Activated CD4-positive, CD25-positive, alpha-beta regulatory T cell treated with anti-CD3 and anti-CD28 coated beads, Interleukin-2, amount 50 U/mL, for 24 hours (primary cell): ENCODE results near the gene FAM47E.
"Not testable (repeated sequence)": the region's sequence is repeated elsewhere in the genome, so short reads cannot be mapped to it uniquely, and the experiment has no call there.

ENCODE experiments used
- ATAC-seq, 2 donors: fragments of 150-1000 bp; cut with Tn5 transposase; one replicate each; pipeline ENCODE4 v1.10.0; 2021; ENCODE audit warnings: mild to moderate bottlenecking in 1 of 2, moderate library complexity in 1 of 2

The FAM47E gene

DNA sequence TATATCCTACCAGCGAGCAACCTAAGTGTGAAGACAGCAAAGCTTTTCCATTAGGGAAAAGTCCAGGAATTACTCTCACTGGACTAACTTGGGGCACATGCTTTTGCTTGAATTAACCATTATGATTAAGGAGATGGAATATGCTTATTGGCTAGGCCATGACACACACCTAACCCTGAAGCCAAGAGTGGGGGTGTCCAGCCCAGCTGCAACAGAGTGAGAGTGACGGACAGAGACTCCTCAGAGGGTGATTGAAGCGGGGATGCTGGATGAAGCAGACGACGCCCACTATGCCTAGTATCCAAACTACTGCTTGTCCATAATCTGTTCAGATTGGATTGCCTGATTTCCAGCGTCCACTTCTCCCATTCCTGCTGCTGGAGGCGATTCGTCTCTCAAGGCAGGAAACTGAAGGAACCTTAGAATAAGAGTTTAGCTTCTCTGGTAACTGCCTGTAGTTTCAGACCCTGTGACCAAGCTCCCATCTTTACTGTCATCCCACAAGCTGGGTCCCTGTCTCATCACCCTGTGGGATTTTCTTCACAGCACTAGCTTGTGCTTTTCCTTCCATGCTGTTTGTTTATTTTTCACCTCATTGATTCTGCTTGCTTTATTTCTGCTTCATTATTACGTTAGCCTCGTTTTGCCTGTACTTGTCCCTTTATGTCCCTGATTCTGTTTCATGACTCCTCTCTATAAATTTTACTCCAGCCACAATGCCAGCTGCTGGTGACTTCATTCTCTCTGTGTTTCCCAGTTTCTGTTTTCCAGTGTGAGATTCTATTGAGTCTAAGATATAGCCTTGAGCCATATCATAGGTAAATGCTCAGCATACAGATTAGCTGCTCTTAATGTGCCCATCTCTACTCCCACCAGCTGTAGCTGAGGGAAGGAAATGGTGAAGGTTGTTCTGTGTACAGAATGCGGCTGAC lies 19.0 kb downstream of the FAM47E start:
- no peak for ATAC-seq

GRCh38 chr4:76271248-76271647 lies 19.7 kb downstream of the FAM47E start:
- ATAC-seq, result no peak

- ATAC-seq, result no peak
Measured at GRCh38 chr4:76272073-76272472, 20.6 kb downstream of the FAM47E start.

DNA sequence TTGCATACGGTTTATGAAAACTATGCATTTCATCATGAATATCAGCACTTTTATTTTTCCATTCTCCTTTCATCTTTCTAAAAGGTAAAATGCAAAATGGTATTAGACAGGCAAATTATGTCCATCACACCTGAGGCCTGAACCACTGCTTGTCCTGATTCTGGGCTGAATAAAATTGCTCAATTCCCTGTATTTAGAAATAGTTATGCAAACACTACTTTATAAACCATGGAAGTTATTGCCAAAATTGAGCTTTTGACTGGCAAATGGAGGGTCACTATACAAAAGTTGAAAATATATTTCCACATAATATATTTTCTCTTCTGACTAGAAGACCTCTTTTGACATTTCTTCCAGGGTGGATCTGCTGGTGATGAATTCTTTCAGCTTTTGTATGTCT lies 21.1 kb downstream of the FAM47E start:
- no peak for ATAC-seq

DNA sequence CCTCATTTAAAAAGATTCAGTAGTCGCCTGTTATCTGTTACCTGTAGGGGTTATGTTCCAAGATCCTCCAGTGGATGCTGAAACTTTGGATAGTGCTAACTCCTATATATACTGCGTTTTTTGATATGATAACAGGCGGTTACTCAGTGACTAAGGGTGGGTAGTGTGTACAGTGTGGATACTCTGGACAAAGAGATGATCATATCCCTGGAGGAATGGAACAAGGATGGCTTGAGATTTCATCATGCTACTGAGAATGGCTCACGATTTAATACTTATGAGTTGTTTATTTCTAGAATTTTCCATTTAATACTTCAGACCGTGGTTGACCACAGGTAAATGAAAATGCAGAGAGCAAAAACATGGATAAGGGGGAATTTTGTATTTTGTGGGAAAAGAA lies 21.5 kb downstream of the FAM47E start:
- ATAC-seq, result no peak

DNA sequence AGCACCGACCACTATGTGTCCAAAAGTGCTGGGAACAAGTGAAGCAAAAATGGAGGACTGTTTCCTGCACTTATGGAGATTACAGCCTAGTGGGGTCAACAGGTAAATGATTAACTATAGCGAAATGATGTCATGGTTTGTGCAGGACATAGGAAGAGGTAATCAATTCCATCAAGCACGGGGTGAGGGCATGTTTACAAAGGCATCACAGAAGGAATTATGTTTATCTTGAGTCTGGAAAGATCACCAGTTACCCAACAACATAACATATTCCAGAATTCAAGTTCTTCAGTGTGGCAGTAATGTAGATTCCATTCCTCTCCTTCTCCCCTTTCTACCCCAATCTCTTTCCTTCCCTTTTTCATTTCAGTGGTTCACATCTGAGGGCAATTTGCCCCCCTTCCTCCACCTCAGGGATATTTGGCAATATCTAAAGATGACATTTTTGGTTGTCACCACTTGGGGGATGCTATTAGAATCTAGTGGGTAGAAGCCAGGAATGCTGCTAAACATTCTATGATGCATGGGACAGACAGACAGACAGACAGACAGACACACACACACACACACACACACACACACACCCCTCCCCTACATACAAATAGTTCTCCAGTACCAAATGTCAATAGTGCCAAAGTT lies 24.1 kb downstream of the FAM47E start:
- no peak for ATAC-seq

DNA sequence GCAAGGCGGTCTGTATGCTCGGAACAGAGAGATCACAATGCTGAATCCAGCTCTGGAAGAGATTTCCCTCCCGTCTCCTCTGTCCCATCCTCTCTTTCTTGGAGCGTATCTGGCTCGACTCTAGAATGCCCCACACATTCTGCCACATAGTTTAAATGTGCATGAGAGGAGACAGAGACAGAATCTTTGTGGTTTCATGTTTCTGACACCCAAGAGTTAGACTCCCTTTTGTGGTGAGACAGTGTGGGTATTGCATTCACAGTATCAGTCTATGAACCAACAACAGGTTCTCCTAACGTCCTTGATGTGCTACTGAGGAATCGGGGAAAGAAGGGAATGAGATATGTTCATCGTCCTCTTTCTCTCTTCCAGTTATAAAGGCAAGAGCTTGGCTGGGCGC lies 25.3 kb downstream of the FAM47E start:
- no peak for ATAC-seq

DNA sequence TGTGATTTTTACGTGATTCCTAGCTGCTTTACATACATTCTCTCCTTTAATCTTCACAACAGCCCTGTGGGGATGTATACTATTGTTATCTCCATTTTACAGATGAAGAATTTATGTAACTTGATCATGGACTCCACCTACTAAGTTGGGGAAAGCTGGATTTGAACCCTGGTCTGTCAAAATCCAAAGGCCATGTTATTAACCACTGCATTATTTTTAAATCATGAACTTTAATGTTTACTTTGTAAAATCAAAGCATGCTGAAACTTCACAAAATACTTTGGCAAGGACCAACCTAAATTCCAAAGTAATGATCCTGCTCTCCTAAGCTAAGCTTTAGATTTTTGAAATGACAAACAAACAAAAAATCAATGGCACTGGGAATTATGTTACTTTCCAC lies 26.1 kb downstream of the FAM47E start:
- no peak for ATAC-seq

DNA sequence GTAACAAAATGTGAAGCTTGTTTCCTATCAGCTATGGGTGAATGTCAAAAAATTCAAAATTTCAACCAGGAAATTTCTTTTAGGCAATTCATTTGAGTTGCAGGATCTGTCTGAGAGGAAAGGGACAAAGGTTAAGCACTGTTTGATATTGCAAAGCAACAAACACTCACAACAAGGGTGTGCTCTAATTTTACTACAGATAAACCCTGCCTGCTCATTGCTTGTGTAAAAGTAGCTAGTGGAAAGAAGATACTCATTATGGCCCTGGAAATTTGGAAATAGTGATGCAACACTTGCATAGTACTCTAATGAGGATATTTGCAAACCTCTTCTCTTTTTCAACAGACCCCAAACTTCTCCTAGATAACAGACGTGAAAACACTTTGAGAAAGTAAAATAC lies 27.1 kb downstream of the FAM47E start:
- ATAC-seq, result no peak

GRCh38 chr4:76279462-76279861 lies 27.9 kb downstream of the FAM47E start:
- ATAC-seq, result no peak

GRCh38 chr4:76280488-76281441 lies 29.2 kb downstream of the FAM47E start:
- ATAC-seq, result no peak

GRCh38 chr4:76281594-76281993 lies 30.1 kb downstream of the FAM47E start:
- not testable (repeated sequence) for ATAC-seq

DNA sequence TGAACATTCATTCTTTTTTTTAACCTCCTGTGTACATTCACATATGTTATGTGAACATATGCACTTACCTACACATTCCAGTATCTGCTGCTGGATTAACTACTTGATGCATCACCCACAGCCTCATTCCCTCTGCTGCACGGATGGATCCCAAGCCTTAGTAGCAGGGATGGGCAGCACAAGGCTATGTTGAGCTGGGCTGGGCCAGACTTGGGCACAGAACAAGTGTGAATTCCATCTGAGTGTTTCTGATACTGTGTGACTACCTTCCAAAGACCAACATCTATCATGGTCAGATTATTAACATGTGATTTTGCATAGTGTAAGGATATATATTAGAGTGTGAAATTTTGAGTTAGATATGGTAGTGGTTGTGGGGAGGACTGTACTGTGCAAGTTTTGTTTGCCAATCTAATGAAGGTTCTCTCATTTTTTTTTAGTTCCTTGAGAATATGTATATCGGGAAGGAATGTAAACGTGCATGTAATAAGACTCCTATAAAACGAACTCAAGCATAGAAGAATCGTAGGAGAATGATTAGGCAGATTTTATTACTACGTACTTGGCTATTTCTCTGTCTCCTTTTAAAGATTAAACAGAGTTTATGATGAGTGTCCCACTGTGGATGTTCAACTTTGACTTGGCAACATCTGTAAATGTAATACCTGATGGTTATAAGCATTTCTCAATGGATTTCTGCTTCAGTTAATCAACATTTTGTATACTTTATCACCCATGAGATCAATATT lies 31.6 kb downstream of the FAM47E start:
- no peak for ATAC-seq

GRCh38 chr4:76283900-76284299 lies 32.4 kb downstream of the FAM47E start:
- no peak for ATAC-seq

GRCh38 chr4:76287811-76288210 lies 36.3 kb downstream of the FAM47E start:
- not testable (repeated sequence) for ATAC-seq

- no peak for ATAC-seq
Measured at GRCh38 chr4:76292730-76293129, 41.2 kb downstream of the FAM47E start.

DNA sequence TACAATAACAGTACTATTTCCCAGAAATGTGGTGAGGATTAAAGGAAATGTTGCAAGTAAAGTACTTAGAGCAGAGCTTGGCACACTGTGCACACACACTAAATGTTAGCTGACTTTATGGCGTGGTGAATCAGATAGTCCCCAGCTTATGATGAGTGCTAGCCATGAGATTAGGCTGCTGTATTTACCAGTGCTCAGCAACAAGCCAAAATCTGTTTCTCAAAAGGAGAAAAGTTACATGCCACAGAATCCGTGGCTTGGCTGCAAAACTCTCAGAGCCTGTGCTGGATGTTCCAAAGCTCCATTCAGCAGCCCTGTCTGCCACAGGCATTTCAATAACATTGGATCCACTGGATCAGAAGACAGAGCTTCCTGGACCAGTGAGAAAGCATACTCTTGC lies 42.3 kb downstream of the FAM47E start:
- no peak for ATAC-seq

GRCh38 chr4:76296286-76296820 lies 44.8 kb downstream of the FAM47E start:
- no peak for ATAC-seq

- ATAC-seq, result no peak
Measured at GRCh38 chr4:76298227-76298626, 46.7 kb downstream of the FAM47E start.

GRCh38 chr4:76300012-76300411 lies 48.5 kb downstream of the FAM47E start:
- ATAC-seq, result no peak

GRCh38 chr4:76301068-76301774 lies 49.7 kb downstream of the FAM47E start:
- peak; percentile 79 to 90 for ATAC-seq
